Measurements from ENCODE around the gene GRIN2A.

GRIN2A gene

GRCh38 chr16:9817586-9817985, 364.6 kb downstream of the GRIN2A start:
- DNase-seq (ENCODE audit: low spot score): no peak

GRCh38 chr16:9816644-9817043, 365.6 kb downstream of the GRIN2A start:
- no peak for DNase-seq (ENCODE audit: low spot score)

- DNase-seq (ENCODE audit: low spot score): no peak
These were observed 368.6 kb downstream of the GRIN2A start for GRCh38 chr16:9813665-9814064.

GRCh38 chr16:9808210-9808609, 374.0 kb downstream of the GRIN2A start:
- no peak for DNase-seq (ENCODE audit: low spot score)

- no peak for DNase-seq (ENCODE audit: low spot score)
These were observed 374.9 kb downstream of the GRIN2A start for GRCh38 chr16:9807302-9807701.

GRCh38 chr16:9805109-9805508, 377.1 kb downstream of the GRIN2A start:
- no peak for DNase-seq (ENCODE audit: low spot score)

- DNase-seq (ENCODE audit: low spot score): no peak
These were observed 380.1 kb downstream of the GRIN2A start for GRCh38 chr16:9802160-9802559.

- no peak for DNase-seq (ENCODE audit: low spot score)
These were observed 380.6 kb downstream of the GRIN2A start for GRCh38 chr16:9801651-9802050.

- no peak for DNase-seq (ENCODE audit: low spot score)
These were observed 382.0 kb downstream of the GRIN2A start for GRCh38 chr16:9800186-9800738.

GRCh38 chr16:9798952-9799580, 383.2 kb downstream of the GRIN2A start:
- no peak for DNase-seq (ENCODE audit: low spot score)

GRCh38 chr16:9798474-9798873, 383.8 kb downstream of the GRIN2A start:
- no peak for DNase-seq (ENCODE audit: low spot score)

GRCh38 chr16:9797306-9797705, 384.9 kb downstream of the GRIN2A start:
- no peak for DNase-seq (ENCODE audit: low spot score)

- no peak for DNase-seq (ENCODE audit: low spot score)
These were observed 388.6 kb downstream of the GRIN2A start for GRCh38 chr16:9793623-9794022.

GRCh38 chr16:9791556-9791955, 390.7 kb downstream of the GRIN2A start:
- DNase-seq (ENCODE audit: low spot score): no peak

- DNase-seq (ENCODE audit: low spot score): no peak
These were observed 392.0 kb downstream of the GRIN2A start for GRCh38 chr16:9790199-9790598.

GRCh38 chr16:9787717-9788116, 394.5 kb downstream of the GRIN2A start:
- DNase-seq (ENCODE audit: low spot score): no peak

- DNase-seq (ENCODE audit: low spot score): no peak
These were observed 401.4 kb downstream of the GRIN2A start for GRCh38 chr16:9780831-9781230.

GRCh38 chr16:9778849-9779248, 403.4 kb downstream of the GRIN2A start:
- DNase-seq (ENCODE audit: low spot score): no peak

- DNase-seq (ENCODE audit: low spot score): no peak
These were observed 406.2 kb downstream of the GRIN2A start for GRCh38 chr16:9775998-9776397.

- no peak for DNase-seq (ENCODE audit: low spot score)
These were observed 408.9 kb downstream of the GRIN2A start for GRCh38 chr16:9773289-9773688.

GRCh38 chr16:9772526-9773225, 409.6 kb downstream of the GRIN2A start:
- DNase-seq (ENCODE audit: low spot score): no peak

- DNase-seq (ENCODE audit: low spot score): no peak
These were observed 415.3 kb downstream of the GRIN2A start for GRCh38 chr16:9766891-9767290.

- no peak for DNase-seq (ENCODE audit: low spot score)
These were observed 418.7 kb downstream of the GRIN2A start for GRCh38 chr16:9763505-9763904.

- DNase-seq (ENCODE audit: low spot score): no peak
These were observed 420.4 kb downstream of the GRIN2A start for GRCh38 chr16:9761870-9762269.

Measured in COLO829 (cell line).